ENCODE measurements around the gene CCDC106.

CCDC106 gene

DNA sequence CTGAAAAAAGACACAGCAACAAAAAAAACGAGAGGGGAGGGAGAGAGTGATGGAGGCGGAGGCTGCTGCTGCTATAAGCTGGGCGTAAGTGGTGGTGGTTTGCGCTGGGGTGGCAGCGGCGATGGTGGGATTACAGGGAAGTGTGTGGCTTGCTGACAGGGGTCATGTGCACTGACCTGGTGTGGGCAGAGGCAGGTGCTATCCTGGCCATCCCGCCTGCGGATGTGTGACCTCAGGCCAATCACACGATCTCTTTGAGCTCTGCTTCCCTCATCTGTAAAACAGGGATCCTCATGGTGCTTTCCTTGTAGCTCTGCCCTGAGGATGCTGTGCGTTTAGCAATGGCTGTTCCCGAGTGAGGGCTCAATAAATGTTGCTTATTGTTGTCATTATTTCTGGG, 10.5 kb upstream of the CCDC106 start:
- Histone ChIP-seq H3K36me3 (ENCODE audit: insufficient read depth, low read length) (no peaks in the 10 kb centered on the region), H3K9ac (ENCODE audit: insufficient read length) (no peak overlapping the region), H3K4me3 (no peak overlapping the region), H3K9me3 (ENCODE audit: low read depth, low read length) (no peaks in the 10 kb centered on the region), H3K27ac (no peak overlapping the region)
- no peak for DNase-seq (ENCODE audit: low read depth, low spot score)
- TF ChIP-seq EZH2 (IDR thresholded peaks at IDR 0.05) (no peak), FOXP2 (optimal IDR thresholded peaks at IDR 0.05; ENCODE audit: control extremely low read depth, extremely low read length, insufficient read depth) (no peak), POLR2AphosphoS5 (IDR thresholded peaks at IDR 0.05; ENCODE audit: borderline replicate concordance, low read depth, low read length) (no peak)

GRCh38 chr19:55638864-55639359, 9.1 kb upstream of the CCDC106 start:
- H3K9me3 ChIP-seq (ENCODE audit: low read depth, low read length) = no peaks in the 10 kb centered on the region
- no peaks in the 10 kb centered on the region for H3K36me3 ChIP-seq (ENCODE audit: insufficient read depth, low read length)
- no peak for TF ChIP-seq EZH2 (IDR thresholded peaks at IDR 0.05)
- no peak for TF ChIP-seq FOXP2 (optimal IDR thresholded peaks at IDR 0.05; ENCODE audit: control extremely low read depth, extremely low read length, insufficient read depth)
- no peak; the same call in 1 of the 2 replicates for TF ChIP-seq POLR2AphosphoS5 (IDR thresholded peaks at IDR 0.05; ENCODE audit: borderline replicate concordance, low read depth, low read length)
- H3K27ac ChIP-seq = peak overlapping the region; percentile 71
- H3K4me3 ChIP-seq = no peak overlapping the region
- no peak overlapping the region for H3K9ac ChIP-seq (ENCODE audit: insufficient read length)
- DNase-seq (ENCODE audit: low read depth, low spot score) = no peak

DNA sequence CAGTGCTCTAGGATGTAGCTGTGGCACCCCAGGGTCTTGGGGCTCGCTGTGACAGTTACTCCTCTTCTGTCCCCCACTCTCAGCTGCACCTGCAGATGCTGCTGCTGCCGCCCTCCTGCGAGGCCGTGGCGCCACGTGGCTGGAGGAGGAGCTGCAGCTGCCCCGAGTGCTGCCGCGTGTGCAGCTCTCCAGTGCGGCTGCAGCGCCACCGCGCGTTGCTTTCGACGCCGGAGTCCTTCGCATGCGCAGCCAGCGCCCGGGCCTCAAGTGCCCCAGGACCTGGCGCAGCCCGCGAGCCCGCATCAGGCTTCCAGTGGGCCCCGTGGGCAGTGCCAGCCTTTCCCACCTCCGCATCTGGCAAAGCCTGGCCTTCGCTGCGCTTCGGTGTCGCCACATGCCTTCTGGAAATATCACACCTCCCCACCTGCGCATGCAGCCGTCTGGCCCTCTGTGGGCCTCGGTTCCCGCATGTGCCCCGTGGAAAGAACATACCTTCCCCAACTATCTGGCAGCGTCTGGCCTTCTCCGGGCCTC, 7.9 kb upstream of the CCDC106 start:
- TF ChIP-seq FOXP2 (optimal IDR thresholded peaks at IDR 0.05; ENCODE audit: control extremely low read depth, extremely low read length, insufficient read depth) (no peak), EZH2 (IDR thresholded peaks at IDR 0.05) (no peak), POLR2AphosphoS5 (IDR thresholded peaks at IDR 0.05; ENCODE audit: borderline replicate concordance, low read depth, low read length) (no peak)
- H3K4me3 ChIP-seq = peak overlapping the region; percentile 92
- H3K9ac ChIP-seq (ENCODE audit: insufficient read length) = peak overlapping the region; percentile 87
- H3K9me3 ChIP-seq (ENCODE audit: low read depth, low read length) = no peaks in the 10 kb centered on the region
- no peak for DNase-seq (ENCODE audit: low read depth, low spot score)
- H3K36me3 ChIP-seq (ENCODE audit: insufficient read depth, low read length) = peaks cover 9% of the 10 kb centered on the region
- H3K27ac ChIP-seq = peak overlapping the region; percentile 92

DNA sequence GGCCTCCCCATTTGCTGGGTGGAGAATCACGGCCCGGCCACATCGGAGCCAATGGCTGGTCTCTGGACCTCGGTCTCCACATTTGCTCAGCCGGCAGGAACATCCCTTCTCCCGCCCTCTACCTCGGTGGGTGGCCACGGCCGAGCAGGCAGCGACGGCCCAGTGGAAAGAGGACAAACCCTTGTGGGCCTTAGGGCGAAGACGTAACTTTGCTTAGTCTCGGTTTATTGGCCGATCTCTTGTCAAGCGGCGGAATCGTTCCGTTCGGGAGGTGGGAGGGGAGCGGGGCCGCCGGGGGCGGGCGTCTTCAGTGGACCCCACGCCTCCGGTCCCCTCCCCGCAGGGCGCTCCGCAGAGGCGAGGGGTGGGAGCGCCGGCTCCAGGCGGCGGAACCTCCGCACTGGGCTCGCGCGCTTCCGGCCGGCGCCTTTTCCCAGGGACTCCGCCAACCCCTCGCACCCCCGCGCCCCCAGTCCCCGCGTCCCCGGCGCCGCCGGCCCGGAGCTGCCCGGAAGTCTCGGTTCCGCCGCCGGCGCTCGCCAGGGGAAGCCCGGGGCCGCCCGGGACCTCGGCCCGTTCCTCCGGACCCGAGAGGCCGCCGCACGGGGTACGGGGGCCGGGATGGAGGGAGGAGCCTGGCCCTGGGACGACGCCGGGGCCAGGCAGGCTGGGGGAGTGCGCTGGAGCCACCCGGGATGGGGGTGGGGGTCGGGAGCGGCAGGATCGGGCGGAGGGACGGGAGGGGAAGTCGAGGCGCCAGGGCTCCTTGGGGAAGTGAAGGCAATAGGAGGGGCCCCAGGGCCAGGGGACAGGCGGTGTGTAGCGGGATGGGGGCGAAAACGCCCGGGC, 7.2 kb upstream of the CCDC106 start, which contains the start of gene ZNF580:
TSS of gene ZNF580 (plus strand) at position 426 of the 849 bp plus-strand sequence. CDS start 1,507 bp downstream, outside the sequence.
- H3K4me3 ChIP-seq = peak within 1 kb of the TSS; percentile 92
- DNase-seq (ENCODE audit: low read depth, low spot score) = no peak

GRCh38 chr19:55641426-55642152, 6.4 kb upstream of the CCDC106 start:
- Histone ChIP-seq H3K4me3 (peak overlapping the region; percentile 92), H3K9ac (ENCODE audit: insufficient read length) (peak overlapping the region; percentile 87), H3K27ac (peak overlapping the region; percentile 92), H3K36me3 (ENCODE audit: insufficient read depth, low read length) (peaks cover 15% of the 10 kb centered on the region), H3K9me3 (ENCODE audit: low read depth, low read length) (no peaks in the 10 kb centered on the region)
- TF ChIP-seq EZH2 (IDR thresholded peaks at IDR 0.05) (no peak), POLR2AphosphoS5 (IDR thresholded peaks at IDR 0.05; ENCODE audit: borderline replicate concordance, low read depth, low read length) (peak; percentile 45; the same call in 1 of the 2 replicates), FOXP2 (optimal IDR thresholded peaks at IDR 0.05; ENCODE audit: control extremely low read depth, extremely low read length, insufficient read depth) (no peak)
- no peak for DNase-seq (ENCODE audit: low read depth, low spot score)

More for the DNA sequence above, 7.2 kb upstream of the CCDC106 start, which contains the start of gene ZNF580:
- H3K27ac ChIP-seq = peak within 1 kb of the TSS; percentile 92
- H3K36me3 ChIP-seq (ENCODE audit: insufficient read depth, low read length) = peaks cover 15% of the 10 kb centered on the region
- H3K9ac ChIP-seq (ENCODE audit: insufficient read length) = peak within 1 kb of the TSS; percentile 87
- no peaks in the 10 kb centered on the region for H3K9me3 ChIP-seq (ENCODE audit: low read depth, low read length)
- TF ChIP-seq EZH2 (IDR thresholded peaks at IDR 0.05) = no peak
- TF ChIP-seq FOXP2 (optimal IDR thresholded peaks at IDR 0.05; ENCODE audit: control extremely low read depth, extremely low read length, insufficient read depth) = no peak
- TF ChIP-seq POLR2AphosphoS5 (IDR thresholded peaks at IDR 0.05; ENCODE audit: borderline replicate concordance, low read depth, low read length) = no peak; the same call in 1 of the 2 replicates

GRCh38 chr19:55642153-55643002, 5.6 kb upstream of the CCDC106 start:
- Histone ChIP-seq H3K36me3 (ENCODE audit: insufficient read depth, low read length) (peaks cover 19% of the 10 kb centered on the region), H3K27ac (peak overlapping the region; percentile 92), H3K9me3 (ENCODE audit: low read depth, low read length) (no peaks in the 10 kb centered on the region), H3K4me3 (peak overlapping the region; percentile 92), H3K9ac (ENCODE audit: insufficient read length) (peak overlapping the region; percentile 87)
- no peak for TF ChIP-seq EZH2 (IDR thresholded peaks at IDR 0.05)
- TF ChIP-seq FOXP2 (optimal IDR thresholded peaks at IDR 0.05; ENCODE audit: control extremely low read depth, extremely low read length, insufficient read depth) = no peak
- peak; percentile 19; the same call in 1 of the 2 replicates for TF ChIP-seq POLR2AphosphoS5 (IDR thresholded peaks at IDR 0.05; ENCODE audit: borderline replicate concordance, low read depth, low read length)
- DNase-seq (ENCODE audit: low read depth, low spot score) = no peak
